Epithelial cell of proximal tubule (primary cell): ENCODE results near the gene CYSTM1. TPM values are rescaled to one million over a fixed set of nuclear protein-coding genes. Genes with fewer than 3 reads are reported as not detected.

Experiments used
- DNase-seq: peaks from one replicate; pipeline ENCODE4 v3.0.0-alpha.2; 2011; ENCODE audit warnings: low read depth
- H3K4me3 ChIP-seq: 2 replicates; pipeline ENCODE4 v1.5.1; 2011; ENCODE audit warnings: low read depth, mild to moderate bottlenecking, low read length
- total RNA-seq: library from RNA; depleted of rRNA; stranded (reverse); fragments of >200 nt; gene quantifications from 2 replicates; pipeline ENCODE4 v1.2.3, GENCODE V29; 2015
- TF ChIP-seq, protein P1 (sequence below): conservative IDR thresholded peaks from 2 replicates; pipeline ENCODE4 v1.5.1; 2012; ENCODE audit warnings: low read depth, mild to moderate bottlenecking, low read length

Gene CYSTM1
- total RNA-seq, 1 donor from 2014 or later: 161 TPM

DNA sequence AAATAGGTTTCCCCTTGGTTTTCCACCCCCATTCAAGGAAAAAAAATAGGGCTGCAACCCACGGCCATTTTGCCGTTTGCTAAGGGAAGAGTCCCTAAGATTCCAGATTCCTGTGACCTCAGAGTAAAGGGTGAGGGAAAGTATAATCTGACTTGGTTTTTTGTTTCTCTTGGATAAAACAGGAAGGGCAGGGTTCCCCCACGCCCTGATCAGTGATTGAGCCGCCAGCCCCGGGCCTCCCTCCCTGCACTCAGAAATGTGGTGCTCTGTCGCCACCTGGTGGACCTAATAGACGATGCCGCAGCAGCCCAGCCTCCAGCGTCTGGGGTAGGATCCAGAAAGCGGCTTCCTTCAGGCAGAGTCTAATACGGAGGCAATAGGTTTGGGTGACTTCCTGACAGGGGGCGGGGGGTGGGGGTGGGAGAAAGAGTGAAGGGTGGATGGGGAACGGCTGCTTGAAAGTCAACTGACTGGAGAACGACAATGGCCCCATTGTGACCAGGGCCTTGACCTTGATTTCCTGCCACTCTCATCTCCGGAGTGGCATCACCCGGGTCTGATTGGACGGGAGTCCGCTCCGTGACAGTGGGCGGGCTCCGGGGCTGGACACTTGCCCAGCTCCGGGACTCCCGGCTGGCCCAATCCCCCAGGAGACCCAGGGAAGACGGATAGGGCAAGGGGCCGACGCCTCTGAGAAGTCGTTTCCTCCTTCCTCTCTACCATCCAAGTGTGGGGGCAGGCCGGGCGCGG, 17.8 kb upstream of the CYSTM1 start:
- peak overlapping the region; percentile 44 for H3K4me3 ChIP-seq
- no peak for DNase-seq
- TF ChIP-seq, protein P1, sequence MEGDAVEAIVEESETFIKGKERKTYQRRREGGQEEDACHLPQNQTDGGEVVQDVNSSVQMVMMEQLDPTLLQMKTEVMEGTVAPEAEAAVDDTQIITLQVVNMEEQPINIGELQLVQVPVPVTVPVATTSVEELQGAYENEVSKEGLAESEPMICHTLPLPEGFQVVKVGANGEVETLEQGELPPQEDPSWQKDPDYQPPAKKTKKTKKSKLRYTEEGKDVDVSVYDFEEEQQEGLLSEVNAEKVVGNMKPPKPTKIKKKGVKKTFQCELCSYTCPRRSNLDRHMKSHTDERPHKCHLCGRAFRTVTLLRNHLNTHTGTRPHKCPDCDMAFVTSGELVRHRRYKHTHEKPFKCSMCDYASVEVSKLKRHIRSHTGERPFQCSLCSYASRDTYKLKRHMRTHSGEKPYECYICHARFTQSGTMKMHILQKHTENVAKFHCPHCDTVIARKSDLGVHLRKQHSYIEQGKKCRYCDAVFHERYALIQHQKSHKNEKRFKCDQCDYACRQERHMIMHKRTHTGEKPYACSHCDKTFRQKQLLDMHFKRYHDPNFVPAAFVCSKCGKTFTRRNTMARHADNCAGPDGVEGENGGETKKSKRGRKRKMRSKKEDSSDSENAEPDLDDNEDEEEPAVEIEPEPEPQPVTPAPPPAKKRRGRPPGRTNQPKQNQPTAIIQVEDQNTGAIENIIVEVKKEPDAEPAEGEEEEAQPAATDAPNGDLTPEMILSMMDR: peak; percentile 86

DNA sequence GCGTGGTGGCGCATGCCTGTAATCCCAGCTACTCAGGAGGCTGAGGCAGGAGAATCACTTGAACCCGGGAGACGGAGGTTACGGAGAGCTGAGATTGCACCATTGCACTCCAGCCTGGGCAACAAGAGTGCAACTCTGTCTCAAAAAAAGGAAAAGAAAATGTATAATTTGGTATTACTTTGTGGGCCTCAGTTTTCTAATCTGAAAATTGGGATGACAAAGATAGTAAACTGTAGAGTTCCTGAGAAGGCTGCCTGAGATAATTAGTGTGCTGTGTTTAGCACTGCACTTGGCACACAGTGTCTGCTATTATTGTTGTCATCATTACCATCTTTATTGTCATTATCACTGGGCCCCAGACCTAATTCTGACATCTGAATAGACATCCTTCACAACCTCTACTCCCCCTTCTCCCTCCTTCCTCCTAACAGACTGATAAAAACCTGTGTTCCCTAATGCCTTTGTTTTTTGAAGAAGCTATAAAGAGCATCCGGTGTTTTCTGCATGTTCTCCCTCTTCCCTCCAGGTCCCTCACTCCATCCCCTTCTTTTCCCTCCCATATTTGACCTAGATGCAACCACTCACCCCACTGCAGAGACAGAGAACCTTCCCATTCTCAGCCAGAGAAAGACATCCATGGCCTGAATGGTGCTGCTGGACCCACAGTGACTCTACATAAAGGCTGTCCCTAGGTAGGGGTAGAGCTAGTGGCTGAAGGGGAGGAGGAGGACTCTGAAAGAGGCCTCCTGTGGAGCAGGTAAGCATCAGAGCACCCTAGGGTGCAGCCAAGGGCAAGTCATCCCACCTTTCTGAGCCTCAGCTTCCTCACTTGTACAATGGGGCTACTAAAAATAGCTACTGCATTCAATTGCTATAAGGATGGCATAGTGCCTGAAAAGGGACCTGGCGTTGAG, 15.7 kb upstream of the CYSTM1 start:
- no peak overlapping the region for H3K4me3 ChIP-seq
- DNase-seq: no peak
- TF ChIP-seq, protein P1: no peak

DNA sequence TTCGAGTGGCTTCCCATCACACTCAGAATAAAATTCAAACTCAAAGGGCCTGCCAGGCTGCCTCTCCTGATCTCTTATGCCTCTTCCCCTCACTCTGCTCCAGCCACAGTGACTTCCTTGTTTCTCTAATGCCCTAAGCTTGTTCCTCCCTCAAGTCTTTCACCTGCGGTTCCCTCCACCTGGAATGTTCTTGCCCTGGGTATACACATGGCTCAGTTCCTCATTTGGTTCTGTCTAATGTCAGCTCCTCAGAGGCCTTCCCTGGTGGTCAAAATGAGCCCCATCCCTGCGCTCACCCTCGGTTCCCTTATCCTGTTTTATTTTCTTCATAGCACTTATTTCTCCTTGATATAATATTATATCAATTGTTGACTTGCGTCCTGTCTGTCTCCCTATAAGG, 12.7 kb upstream of the CYSTM1 start:
- H3K4me3 ChIP-seq: no peak overlapping the region
- TF ChIP-seq, protein P1: no peak
- DNase-seq: no peak

DNA sequence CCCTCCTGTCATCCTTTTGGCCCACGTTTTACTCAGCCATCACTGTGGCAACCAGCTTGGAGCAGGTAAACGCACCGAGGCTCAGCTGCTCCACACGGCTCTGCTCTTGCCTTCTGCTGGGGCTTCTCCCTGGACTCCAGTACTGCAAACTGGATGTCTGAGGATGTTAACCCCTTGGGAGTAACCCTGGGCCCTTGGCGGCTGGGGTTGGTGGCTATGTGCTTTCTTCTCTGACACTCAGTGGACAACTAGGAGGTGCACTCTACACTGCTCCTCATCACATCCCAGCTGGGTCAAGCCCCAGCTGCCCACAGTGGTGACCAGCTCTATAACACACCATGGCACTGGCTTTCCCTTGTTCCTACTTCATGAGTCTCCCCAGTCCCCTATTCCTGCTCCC, 12.2 kb upstream of the CYSTM1 start:
- H3K4me3 ChIP-seq: no peak overlapping the region
- no peak for DNase-seq
- TF ChIP-seq, protein P1: no peak

DNA sequence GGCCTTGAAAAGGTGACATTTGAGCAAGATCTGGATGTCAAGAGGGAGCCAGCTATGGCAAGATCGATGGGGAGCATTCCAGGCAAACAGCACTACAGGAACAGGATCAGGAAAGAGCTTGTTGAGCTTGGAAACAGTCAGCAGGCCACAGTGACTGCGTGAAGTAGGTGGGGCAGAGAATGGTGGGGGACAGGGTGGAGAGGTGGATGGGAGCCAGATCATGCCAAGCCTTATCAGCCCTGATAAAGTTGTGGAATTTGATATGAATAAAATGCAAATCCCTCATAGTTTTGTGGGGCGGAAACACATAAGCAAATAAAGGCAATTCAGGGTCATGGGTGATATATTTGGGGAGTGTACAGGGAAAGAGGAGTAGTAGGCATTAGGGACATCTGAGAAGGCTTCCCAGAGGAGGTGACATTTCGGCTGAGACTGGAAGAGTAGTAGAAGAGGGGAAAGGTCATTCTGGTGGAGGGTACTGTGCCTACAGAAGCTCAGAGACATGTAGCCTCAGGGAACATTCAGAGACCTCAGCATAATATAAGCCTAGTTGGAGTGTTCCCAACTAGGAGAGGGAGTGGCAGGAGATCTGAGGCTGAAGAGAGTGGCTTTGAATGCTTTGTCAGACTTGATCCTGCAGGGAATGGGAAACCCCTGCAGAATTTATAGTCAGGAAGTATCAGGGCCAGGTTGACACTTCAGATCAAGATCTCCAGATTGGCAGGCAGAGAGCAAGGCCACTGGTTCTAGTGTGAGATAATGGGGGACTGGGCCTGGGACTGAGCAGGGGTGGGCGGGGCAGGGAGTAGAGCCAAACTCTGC, 9.7 kb upstream of the CYSTM1 start:
- no peak overlapping the region for H3K4me3 ChIP-seq
- TF ChIP-seq, protein P1: no peak
- no peak for DNase-seq

DNA sequence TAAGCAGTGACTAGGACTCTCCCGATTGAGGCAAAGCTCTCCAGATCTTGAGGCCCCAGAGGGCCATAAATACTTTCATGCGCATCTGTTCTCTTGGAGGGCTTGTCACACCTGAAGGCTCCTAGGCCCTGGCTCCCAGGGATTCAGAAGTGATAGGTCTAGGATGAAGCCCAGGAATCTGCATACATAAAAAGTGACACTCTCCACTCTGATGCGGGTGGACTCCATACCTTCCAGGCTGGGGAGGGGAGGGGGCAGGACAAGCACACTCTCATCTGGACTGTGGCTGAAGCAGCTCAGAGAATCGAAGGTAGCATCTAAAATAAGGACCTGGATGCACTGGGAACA, 9.1 kb upstream of the CYSTM1 start:
- TF ChIP-seq, protein P1: no peak
- DNase-seq: no peak
- no peak overlapping the region for H3K4me3 ChIP-seq
